Stimulated activated CD4-positive, alpha-beta T cell treated with anti-CD3 and anti-CD28 coated beads, Interleukin-12 subunit alpha, Interleukin-12 subunit beta, amount 100 ng/mL, for 48 hours (primary cell): ENCODE results near the gene NAALADL2.

Source experiments
- DNase-seq, 3 donors: peaks; one replicate each; pipeline ENCODE4 v3.0.0-alpha.2; 2020; ENCODE audit warnings: low read depth in 2 of 3, low spot score in 1 of 3

The NAALADL2 gene

DNA sequence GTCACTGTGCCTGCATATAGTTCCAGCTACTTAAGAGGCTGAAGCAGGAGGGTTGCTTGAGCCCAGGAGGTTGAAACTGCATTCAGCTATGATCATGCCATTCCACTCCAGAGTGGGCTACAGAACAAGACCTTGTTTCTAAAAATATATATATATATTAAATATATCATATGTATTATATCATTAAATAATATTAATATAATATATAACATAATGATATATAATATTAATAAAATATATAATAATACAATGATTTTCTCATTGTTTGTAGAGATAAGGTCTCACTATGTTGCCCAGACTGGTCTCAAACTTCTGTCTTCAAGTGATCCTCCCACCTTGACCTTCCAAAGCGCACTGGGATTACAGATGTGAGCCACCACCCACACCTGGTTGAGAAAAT, 101.8 kb downstream of the NAALADL2 start:
- no peak for DNase-seq

GRCh38 chr3:174973465-174973864, 114.3 kb downstream of the NAALADL2 start:
- no peak for DNase-seq

- DNase-seq = no peak
Measured at GRCh38 chr3:174986685-174987084, 127.6 kb downstream of the NAALADL2 start.

DNA sequence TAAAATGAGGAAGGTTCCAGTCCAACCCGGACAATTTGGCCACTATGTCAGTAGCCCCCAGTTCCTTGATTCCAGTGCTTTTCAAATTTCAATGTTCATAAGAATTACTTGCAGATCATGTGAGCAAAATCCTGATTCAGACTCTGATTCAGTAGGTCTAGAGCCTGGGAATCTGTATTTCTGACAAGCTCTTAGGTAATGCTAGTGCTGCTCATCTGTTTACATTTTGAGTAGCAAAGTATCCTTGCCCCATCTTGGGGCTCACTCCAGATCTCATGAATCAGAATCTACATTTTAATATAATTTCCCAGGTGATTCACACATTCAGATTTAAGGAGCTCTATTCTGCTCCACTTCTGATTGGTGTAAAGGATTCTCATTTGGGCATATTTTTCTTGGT, 142.0 kb downstream of the NAALADL2 start:
- DNase-seq = no peak

GRCh38 chr3:175002732-175003143, 143.6 kb downstream of the NAALADL2 start:
- no peak for DNase-seq

- DNase-seq = no peak
Measured at GRCh38 chr3:175003590-175003989, 144.5 kb downstream of the NAALADL2 start.

DNA sequence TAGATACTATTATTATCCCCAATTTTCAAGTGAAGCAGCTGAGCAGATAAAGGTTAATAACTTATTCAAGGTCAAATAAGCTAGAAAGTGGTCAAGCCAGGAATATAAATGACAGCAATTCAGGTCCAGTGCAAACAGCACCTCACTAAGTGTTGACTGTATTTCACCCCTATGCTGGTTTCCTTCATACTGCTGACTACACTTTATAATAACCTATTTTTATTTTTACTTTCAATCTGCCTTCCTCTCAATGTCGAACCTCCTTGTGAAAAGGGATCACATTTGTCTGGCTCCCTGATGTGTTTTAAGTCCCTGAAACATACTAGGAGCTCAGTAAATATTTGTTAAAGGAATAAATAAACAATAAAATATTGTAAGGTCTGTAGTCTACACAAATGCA, 146.1 kb downstream of the NAALADL2 start:
- no peak for DNase-seq

- DNase-seq = no peak
Measured at GRCh38 chr3:175005881-175006280, 146.7 kb downstream of the NAALADL2 start.

DNA sequence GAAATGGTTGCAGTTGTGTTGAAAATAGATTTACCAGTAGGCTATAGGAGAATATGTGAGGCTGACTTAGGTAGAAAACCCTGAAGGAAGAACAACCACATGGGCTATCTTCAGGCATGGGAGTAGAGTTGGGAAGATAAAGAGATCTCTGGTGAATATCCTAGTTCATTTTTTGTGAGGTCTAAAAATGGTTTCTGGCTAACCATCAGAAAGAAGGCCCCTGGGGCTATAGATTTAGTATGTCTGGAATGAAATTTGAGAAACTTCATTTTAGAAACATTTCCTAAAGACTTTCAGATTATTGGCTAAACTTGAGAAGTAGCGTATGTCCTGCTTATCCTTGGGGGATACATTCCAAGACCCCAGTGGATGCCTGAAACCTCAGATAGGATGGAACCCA, 148.2 kb downstream of the NAALADL2 start:
- DNase-seq = no peak

DNA sequence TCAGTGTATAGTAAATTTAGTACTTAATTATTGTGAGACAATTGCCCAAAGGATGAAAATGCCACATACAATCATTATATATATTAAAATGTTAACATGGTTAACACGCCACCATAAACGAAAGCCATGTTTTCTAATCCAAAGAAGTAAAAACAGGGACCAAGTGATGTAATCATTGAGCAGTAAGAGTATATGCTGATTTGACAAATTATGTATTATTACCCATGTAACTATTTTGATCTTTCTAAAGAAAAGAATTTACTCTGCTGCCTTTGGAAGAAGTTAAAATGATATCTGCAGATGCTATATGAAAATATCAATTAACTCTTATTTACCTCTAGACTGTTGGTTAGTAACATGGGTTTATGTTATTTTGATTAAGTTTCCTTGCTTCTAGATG, 150.2 kb downstream of the NAALADL2 start:
- no peak for DNase-seq

DNA sequence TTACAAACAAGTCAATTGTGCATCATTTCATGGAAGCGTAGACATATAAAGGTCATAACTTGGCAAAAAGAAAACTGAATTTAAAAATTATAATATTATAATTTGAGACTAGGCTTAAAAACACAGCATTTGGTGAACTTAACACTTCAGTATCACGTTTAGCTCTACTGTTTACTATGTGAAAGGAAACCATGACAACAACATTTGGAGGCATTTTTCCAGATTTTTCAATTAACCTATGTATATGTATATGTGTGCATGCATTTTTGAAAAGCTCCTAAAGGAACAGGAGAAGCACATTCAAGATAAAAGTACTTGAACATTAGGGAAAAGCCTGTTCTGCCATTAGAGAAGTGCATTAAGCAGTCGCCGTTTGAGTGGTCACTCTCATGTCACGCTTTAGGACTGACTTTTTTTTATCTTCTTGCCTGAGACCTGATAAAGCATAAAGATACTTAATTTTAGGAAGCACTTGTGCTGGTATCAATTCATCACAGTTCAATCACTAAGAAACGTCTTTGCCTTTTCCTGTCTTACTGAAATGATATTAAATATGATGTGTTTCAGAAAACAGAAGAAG, 156.0 kb downstream of the NAALADL2 start:
- DNase-seq = no peak

DNA sequence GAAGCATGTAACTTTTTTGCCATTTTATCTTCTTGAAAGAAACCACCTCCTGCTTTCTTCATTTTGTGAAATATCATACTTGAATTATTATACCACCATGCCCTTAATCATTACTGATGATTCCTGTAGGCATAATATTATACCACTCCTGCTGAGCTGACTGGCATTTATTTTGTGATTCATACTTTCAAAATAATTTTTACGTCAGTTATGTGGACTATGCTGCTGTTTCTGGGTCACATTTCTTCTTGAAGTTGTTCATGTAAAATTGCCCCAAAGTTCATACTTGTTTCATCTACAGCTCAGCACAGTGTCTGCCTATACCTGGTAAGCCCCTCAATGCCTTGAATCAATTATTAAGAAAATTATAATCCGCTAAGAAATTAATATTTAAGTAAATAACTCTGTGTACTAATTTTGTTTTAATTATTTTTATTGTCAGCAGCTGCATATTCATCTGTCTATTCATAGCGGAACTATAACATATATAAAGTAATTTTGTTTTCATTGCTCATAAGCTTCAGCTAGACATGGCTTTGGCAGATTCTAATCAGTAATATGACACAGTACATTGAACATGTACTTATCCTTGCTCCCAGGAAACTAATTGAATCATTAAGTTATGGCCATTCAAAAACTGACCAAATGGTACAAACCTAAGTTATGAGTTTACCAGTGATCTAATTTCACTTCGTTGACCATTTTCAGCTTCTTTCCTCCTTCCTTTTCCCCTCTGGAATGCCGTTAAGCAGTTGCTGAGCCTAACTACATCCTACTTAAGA, 160.0 kb downstream of the NAALADL2 start:
- DNase-seq = no peak

- no peak for DNase-seq
Measured at GRCh38 chr3:175020101-175020500, 161.0 kb downstream of the NAALADL2 start.

DNA sequence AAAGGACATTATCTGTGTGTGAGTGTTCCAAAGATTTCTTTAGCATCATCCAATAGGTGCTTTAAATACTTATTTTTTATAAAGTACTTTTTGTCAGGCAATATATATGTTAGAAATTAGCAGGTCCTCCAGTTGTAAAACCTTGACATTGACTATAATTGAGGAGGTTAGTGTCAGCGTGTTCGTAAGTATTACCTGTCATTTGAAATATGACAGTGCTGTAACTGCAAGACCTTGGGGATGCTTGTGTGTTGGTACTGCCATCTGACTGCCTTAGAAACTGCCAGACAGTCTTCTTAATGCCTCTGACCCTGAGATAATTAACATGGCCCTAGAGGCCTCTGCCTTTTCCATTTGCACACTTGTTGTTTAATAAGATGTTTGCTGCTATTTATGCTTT, 170.7 kb downstream of the NAALADL2 start:
- DNase-seq = no peak

GRCh38 chr3:175039875-175040274, 180.7 kb downstream of the NAALADL2 start:
- DNase-seq = no peak

GRCh38 chr3:175041369-175041768, 182.2 kb downstream of the NAALADL2 start:
- no peak for DNase-seq

DNA sequence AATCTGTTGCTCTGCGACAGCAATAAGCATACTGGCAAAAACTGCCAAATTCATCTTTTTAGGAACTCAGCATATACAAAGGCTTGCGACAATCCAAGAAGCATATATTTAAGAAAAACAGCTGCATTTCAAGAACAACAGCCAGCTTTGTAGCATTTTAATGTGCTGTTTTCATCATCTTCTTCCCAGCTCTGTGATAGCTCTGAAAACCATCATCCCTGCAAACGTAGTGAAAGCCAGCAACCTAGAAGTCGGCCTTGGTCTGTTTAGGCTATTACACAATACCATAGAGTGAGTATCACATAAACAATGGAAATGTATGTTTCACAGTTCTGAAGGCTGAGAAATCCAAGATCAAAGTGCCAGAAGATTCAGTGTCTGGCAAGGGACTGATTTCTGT, 187.5 kb downstream of the NAALADL2 start:
- DNase-seq = no peak

GRCh38 chr3:175047786-175048185, 188.7 kb downstream of the NAALADL2 start:
- DNase-seq = no peak

- no peak for DNase-seq
Measured at GRCh38 chr3:175057401-175057800, 198.3 kb downstream of the NAALADL2 start.

GRCh38 chr3:175059788-175060187, 200.7 kb downstream of the NAALADL2 start:
- no peak for DNase-seq

DNA sequence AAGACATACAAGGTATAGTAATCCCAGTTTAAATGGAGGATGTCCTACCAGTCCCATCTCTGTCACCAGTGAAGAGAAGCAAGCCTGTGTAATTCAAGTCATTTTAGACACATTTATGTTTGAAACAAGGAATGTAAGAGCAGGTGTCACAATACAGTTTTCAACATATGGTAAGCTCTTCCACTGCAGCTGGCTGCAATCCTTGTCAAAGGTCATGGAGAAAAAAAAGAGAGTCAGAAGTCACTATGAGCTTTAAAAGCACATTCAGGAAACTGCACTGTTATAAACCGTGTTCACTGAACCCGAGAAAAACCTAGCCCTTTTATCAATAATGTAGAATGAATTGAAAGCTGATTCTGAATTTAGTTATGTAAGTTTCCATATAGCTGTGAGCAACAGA, 206.4 kb downstream of the NAALADL2 start:
- no peak for DNase-seq

DNA sequence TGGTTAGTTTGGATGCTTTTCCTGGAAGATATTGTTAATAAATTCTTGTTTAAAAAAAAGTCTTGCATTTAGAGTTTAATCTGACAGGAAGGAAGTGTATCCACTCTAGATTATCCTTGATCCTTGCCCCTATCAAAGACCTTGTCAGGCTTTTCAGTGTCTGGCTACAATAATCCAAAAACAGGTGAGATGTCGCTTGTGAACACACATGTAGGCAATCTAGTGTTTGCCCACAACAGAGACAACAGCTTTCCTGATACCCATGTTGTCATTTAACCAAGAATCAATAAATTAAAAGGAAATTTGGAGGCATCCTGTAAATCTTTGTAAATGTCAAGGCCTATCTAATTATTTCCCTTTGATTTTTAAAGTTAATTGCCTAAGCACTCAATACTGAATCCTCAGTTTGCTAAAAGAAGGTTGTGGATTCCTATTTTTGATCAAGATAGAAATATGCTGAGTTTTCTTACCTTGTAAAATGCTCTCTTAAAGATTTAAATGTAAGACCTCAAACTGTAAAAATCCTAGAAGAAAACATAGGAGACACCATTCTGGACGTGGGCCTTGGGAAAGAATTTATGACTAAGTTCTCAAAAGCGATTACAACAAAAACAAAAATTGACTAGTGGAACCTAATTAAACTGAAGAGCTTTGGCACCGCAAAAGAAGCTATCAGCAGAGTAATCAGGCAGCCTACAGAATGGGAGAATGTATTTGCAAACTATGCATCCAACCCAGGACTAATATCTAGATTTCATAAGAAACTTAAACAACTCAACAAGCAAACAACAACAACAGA, 207.7 kb downstream of the NAALADL2 start:
- DNase-seq = no peak
